Endothelial cell (in vitro differentiated cells): ENCODE measurements around the gene RASAL2. TPM values are rescaled to one million over a fixed set of nuclear protein-coding genes. Genes with fewer than 3 reads are reported as not detected.

Experiments
- DNase-seq: peaks from one replicate; pipeline ENCODE4 v3.0.0; 2021; ENCODE audit warnings: low spot score
- H3K27ac Mint-ChIP-seq: one replicate; pipeline ENCODE4 v1.8.0; 2021; ENCODE audit warnings: mixed read lengths, inconsistent platforms; ENCODE audit not compliant: unreplicated experiment
- H3K27me3 Mint-ChIP-seq: one replicate; pipeline ENCODE4 v1.8.0; 2021; ENCODE audit warnings: mild to moderate bottlenecking, moderate library complexity, mixed read lengths, inconsistent platforms; ENCODE audit not compliant: unreplicated experiment
- H3K36me3 Mint-ChIP-seq: one replicate; pipeline ENCODE4 v1.8.0; 2021; ENCODE audit warnings: mild to moderate bottlenecking, low read depth, mixed read lengths, inconsistent platforms; ENCODE audit not compliant: unreplicated experiment
- H3K4me1 Mint-ChIP-seq: one replicate; pipeline ENCODE4 v1.8.0; 2021; ENCODE audit warnings: mild to moderate bottlenecking, mixed read lengths, inconsistent platforms; ENCODE audit not compliant: unreplicated experiment
- H3K4me3 Mint-ChIP-seq: one replicate; pipeline ENCODE4 v1.8.0; 2021; ENCODE audit warnings: mild to moderate bottlenecking, mixed read lengths, inconsistent platforms; ENCODE audit not compliant: unreplicated experiment
- H3K9me3 Mint-ChIP-seq: one replicate; pipeline ENCODE4 v1.8.0; 2021; ENCODE audit warnings: mixed read lengths, inconsistent platforms; ENCODE audit not compliant: unreplicated experiment
- total RNA-seq: library from RNA; stranded (reverse); fragmentation: NEBNext Ultra II Directional; extraction: Animal tissue kit (Norgen Biotek cat#: 25700); gene quantifications from one replicate; pipeline ENCODE4 v1.2.1, GENCODE V29; 2021; ENCODE audit not compliant: unreplicated experiment
- TF ChIP-seq, protein P1 (sequence below): fragments of 200-600 bp; sonication (generic); IDR thresholded peaks from one replicate; pipeline ENCODE4 v1.5.0; 2021; ENCODE audit warnings: antibody characterized with exemption; ENCODE audit not compliant: unreplicated experiment

The RASAL2 gene
- total RNA-seq, 1 donor from 2014 or later: 82.1 TPM

DNA sequence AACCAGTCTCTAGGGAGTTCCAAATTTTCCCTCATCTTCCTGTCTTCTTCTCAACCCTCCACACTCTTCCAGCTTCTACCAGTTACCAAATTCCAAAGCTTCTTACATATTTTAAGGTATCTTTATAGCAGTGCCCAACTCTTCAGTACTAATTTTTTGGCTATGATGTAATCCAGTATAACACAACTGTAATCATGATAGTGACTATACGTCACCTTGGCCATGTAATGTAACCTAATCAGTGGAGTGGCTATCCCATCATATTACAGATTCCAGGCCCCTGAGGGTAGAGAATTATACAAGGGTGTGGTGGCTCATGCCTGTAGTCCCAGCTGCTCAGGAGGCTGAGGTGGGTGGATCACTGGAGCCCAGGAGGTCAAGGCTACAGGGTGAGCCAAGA is 259.6 kb downstream of the RASAL2 start:
- peaks cover 7% of the 10 kb centered on the region for H3K4me1 Mint-ChIP-seq
- peaks cover 15% of the 10 kb centered on the region for H3K36me3 Mint-ChIP-seq
- H3K9me3 Mint-ChIP-seq: no peaks in the 10 kb centered on the region
- TF ChIP-seq, protein P1, sequence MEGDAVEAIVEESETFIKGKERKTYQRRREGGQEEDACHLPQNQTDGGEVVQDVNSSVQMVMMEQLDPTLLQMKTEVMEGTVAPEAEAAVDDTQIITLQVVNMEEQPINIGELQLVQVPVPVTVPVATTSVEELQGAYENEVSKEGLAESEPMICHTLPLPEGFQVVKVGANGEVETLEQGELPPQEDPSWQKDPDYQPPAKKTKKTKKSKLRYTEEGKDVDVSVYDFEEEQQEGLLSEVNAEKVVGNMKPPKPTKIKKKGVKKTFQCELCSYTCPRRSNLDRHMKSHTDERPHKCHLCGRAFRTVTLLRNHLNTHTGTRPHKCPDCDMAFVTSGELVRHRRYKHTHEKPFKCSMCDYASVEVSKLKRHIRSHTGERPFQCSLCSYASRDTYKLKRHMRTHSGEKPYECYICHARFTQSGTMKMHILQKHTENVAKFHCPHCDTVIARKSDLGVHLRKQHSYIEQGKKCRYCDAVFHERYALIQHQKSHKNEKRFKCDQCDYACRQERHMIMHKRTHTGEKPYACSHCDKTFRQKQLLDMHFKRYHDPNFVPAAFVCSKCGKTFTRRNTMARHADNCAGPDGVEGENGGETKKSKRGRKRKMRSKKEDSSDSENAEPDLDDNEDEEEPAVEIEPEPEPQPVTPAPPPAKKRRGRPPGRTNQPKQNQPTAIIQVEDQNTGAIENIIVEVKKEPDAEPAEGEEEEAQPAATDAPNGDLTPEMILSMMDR: no peak
- no peak overlapping the region for H3K27ac Mint-ChIP-seq
- H3K27me3 Mint-ChIP-seq: peaks cover 3% of the 10 kb centered on the region
- no peak for DNase-seq
- no peak overlapping the region for H3K4me3 Mint-ChIP-seq

DNA sequence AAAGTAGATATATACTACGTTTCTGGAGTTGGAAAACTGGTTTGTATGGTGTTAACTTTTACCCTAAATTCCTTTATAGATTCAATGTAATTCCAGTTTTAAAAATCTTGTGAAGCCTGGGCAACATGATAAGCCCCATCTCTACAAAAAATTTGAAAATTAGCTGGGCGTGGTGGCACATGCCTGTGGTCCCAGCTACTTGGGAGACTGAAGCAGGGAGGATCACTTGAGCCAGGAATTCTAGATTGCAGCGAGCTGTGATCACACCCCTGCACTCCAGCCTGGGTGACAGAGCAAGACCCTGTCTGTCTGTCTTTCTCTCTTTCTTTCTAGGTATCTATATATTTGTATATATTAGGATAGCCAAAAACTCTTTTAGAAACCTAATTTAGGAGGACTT is 260.9 kb downstream of the RASAL2 start:
- H3K4me1 Mint-ChIP-seq: peaks cover 8% of the 10 kb centered on the region
- H3K4me3 Mint-ChIP-seq: no peak overlapping the region
- no peaks in the 10 kb centered on the region for H3K9me3 Mint-ChIP-seq
- H3K27me3 Mint-ChIP-seq: peaks cover 3% of the 10 kb centered on the region
- no peak overlapping the region for H3K27ac Mint-ChIP-seq
- H3K36me3 Mint-ChIP-seq: peaks cover 15% of the 10 kb centered on the region
- TF ChIP-seq, protein P1: no peak
- no peak for DNase-seq

DNA sequence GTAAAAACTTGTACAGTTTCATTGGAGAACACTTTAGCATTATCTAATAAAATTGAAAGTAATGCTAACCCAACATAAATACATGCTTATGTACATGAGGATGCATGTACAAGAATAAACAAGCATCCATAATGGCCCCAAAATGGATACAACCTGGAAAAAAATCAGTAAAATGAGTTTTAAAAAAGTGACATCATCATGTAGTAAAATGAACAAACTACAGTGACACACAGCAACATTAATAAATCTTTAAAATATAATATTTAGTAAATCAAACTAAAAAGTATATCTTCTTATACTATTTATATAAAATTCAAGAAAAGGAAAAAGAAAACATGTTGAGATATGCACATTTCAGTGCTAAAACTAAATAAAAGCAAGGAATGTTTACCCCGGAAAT is 262.4 kb downstream of the RASAL2 start:
- Mint-ChIP-seq H3K27me3 (peaks cover 2% of the 10 kb centered on the region), H3K9me3 (no peaks in the 10 kb centered on the region), H3K36me3 (peaks cover 12% of the 10 kb centered on the region), H3K27ac (no peak overlapping the region), H3K4me1 (peaks cover 9% of the 10 kb centered on the region), H3K4me3 (no peak overlapping the region)
- TF ChIP-seq, protein P1: no peak
- no peak for DNase-seq

DNA sequence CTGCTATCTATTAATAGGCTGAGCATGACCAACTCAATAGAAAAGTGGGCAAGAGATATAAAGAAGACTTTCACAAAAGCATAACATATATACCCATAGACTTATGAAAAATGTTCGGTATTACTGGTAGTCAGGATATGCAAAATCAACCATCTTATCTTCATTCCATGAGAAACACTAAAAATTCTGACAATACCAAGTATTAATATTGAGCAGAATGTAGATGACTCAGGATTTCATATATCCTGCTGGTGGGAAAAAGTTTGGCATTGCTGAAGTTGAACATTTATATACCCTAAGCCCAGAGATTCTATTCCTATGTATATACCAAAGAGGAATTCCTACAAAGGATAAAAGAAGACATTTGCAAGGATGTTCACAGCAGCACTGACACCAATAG is 264.6 kb downstream of the RASAL2 start:
- Mint-ChIP-seq H3K27me3 (peaks cover 2% of the 10 kb centered on the region), H3K27ac (no peak overlapping the region), H3K4me3 (no peak overlapping the region), H3K4me1 (peaks cover 13% of the 10 kb centered on the region), H3K9me3 (no peaks in the 10 kb centered on the region), H3K36me3 (peaks cover 2% of the 10 kb centered on the region)
- DNase-seq: no peak
- TF ChIP-seq, protein P1: no peak

DNA sequence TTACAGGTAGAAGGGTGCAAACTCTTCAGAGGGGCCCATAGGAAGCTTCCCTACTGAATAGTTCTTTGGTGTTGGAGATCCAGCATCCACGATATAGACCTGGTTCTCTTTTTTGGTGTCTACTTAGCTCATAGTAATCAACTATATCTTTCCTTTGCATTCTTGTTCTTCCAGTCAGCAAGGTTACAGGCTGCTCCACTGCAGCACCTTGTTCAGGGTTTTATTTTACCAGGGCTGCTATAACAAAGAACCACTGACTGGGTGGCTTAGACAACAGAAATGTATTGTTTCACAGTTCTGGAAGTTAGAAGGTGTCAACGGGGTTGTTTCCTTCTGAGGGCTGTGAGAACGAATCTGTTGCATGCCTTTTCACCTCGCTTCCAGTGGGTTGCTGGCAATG is 266.5 kb downstream of the RASAL2 start:
- Mint-ChIP-seq H3K27ac (no peak overlapping the region), H3K36me3 (no peaks in the 10 kb centered on the region), H3K27me3 (peaks cover 2% of the 10 kb centered on the region), H3K9me3 (no peaks in the 10 kb centered on the region), H3K4me3 (no peak overlapping the region), H3K4me1 (peaks cover 13% of the 10 kb centered on the region)
- DNase-seq: no peak
- TF ChIP-seq, protein P1: no peak
